Thymus (tissue), 11 donors: Measurements from ENCODE around the gene TIMM22. TPM values are rescaled to one million over a fixed set of nuclear protein-coding genes. Genes with fewer than 3 reads are reported as not detected.

Experiments
- DNase-seq, 9 donors: peaks; one replicate each; pipeline ENCODE4 v3.0.0-alpha.2; 2013; ENCODE audit warnings: low spot score in 9 of 9, low read depth in 6 of 9, missing footprints in 1 of 9
- H3K27ac ChIP-seq, 2 donors: one replicate each; pipeline ENCODE4 v1.5.1; 2013; ENCODE audit warnings: control low read depth in 1 of 2, low read depth in 1 of 2, low read length in 1 of 2, mild to moderate bottlenecking in 1 of 2, moderate library complexity in 1 of 2
- H3K27me3 ChIP-seq, 2 donors: one replicate each; pipeline ENCODE4 v1.5.1; 2013; ENCODE audit warnings: low read length in 1 of 2; ENCODE audit not compliant: control insufficient read depth in 2 of 2, insufficient read depth in 1 of 2
- H3K36me3 ChIP-seq, 2 donors: one replicate each; pipeline ENCODE4 v1.5.1; 2013; ENCODE audit warnings: low read length in 1 of 2, mild to moderate bottlenecking in 1 of 2, moderate library complexity in 1 of 2; ENCODE audit not compliant: control insufficient read depth in 2 of 2, insufficient read depth in 2 of 2
- H3K4me1 ChIP-seq, 2 donors: one replicate each; pipeline ENCODE4 v1.5.1; 2013; ENCODE audit warnings: low read length in 2 of 2; ENCODE audit not compliant: control insufficient read depth in 2 of 2, insufficient read depth in 2 of 2
- H3K4me3 ChIP-seq, 2 donors: one replicate each; pipeline ENCODE4 v1.5.1; 2013; ENCODE audit warnings: low read length in 2 of 2, control low read depth in 1 of 2, mild to moderate bottlenecking in 1 of 2
- H3K9me3 ChIP-seq, 2 donors: one replicate each; pipeline ENCODE4 v1.5.1; 2013; ENCODE audit warnings: low read length in 1 of 2, mild to moderate bottlenecking in 1 of 2; ENCODE audit not compliant: control insufficient read depth in 2 of 2, insufficient read depth in 1 of 2
- WGBS: extraction: QIAGEN DNeasy Blood & Tissue Kit; methylation state at CpG from one replicate; pipeline ENCODE4 v1.1.7; 2013; 5-methylcytosine and 5-hydroxymethylcytosine counted together
- polyA plus RNA-seq: library from polyadenylated mRNA; stranded (reverse); fragments of 200-250 nt; gene quantifications from one replicate; pipeline ENCODE4 v1.2.3, GENCODE V29; 2013
- total RNA-seq: library from RNA; stranded (reverse); fragments of 120-200 nt; gene quantifications from one replicate; pipeline ENCODE4 v1.2.4, GENCODE V29; 2013
- donor health status: healthy.

The TIMM22 gene
- total and polyA plus RNA-seq, 2 donors: 7.1 to 9.0 TPM

GRCh38 chr17:1031711-1032110, 34.8 kb downstream of the TIMM22 start:
- Histone ChIP-seq H3K4me3 (no peak overlapping the region), H3K27ac (no peak overlapping the region), H3K9me3 (peaks cover 0 to 10% of the 10 kb centered on the region in 2 donors), H3K4me1 (no peaks in the 10 kb centered on the region), H3K36me3 (peaks cover 0 to 21% of the 10 kb centered on the region in 2 donors), H3K27me3 (no peaks in the 10 kb centered on the region)
- no peak for DNase-seq
- WGBS: 77% methylated on average over 27 of the region's 35 CpGs

GRCh38 chr17:1032391-1032790, 35.5 kb downstream of the TIMM22 start:
- DNase-seq: no peak
- Histone ChIP-seq H3K4me3 (no peak overlapping the region), H3K27ac (no peak overlapping the region), H3K27me3 (no peaks in the 10 kb centered on the region), H3K36me3 (peaks cover 0 to 18% of the 10 kb centered on the region in 2 donors), H3K9me3 (peaks cover 0 to 10% of the 10 kb centered on the region in 2 donors), H3K4me1 (no peaks in the 10 kb centered on the region)
- 95% methylated on average over 27 of the region's 27 CpGs for WGBS

- Histone ChIP-seq H3K4me1 (no peaks in the 10 kb centered on the region), H3K9me3 (peaks cover 0 to 10% of the 10 kb centered on the region in 2 donors), H3K27me3 (no peaks in the 10 kb centered on the region), H3K36me3 (peaks cover 0 to 13% of the 10 kb centered on the region in 2 donors), H3K4me3 (no peak overlapping the region), H3K27ac (no peak overlapping the region)
- 78% methylated on average over 11 of the region's 11 CpGs for WGBS
- no peak for DNase-seq
Measured at GRCh38 chr17:1033503-1033902, 36.6 kb downstream of the TIMM22 start.

GRCh38 chr17:1034652-1035210, 37.8 kb downstream of the TIMM22 start:
- no peak overlapping the region for H3K27ac ChIP-seq
- peaks cover 0 to 13% of the 10 kb centered on the region in 2 donors for H3K36me3 ChIP-seq
- H3K27me3 ChIP-seq: no peaks in the 10 kb centered on the region
- no peaks in the 10 kb centered on the region for H3K4me1 ChIP-seq
- peaks cover 0 to 10% of the 10 kb centered on the region in 2 donors for H3K9me3 ChIP-seq
- no peak for DNase-seq
- H3K4me3 ChIP-seq: no peak overlapping the region
- WGBS: 97% methylated on average over 20 of the region's 20 CpGs

GRCh38 chr17:1035546-1036170, 38.7 kb downstream of the TIMM22 start:
- Histone ChIP-seq H3K36me3 (peaks cover 4 to 13% of the 10 kb centered on the region in 2 donors), H3K27ac (no peak overlapping the region), H3K4me1 (peaks cover 0 to 5% of the 10 kb centered on the region in 2 donors), H3K9me3 (peaks cover 0 to 10% of the 10 kb centered on the region in 2 donors), H3K4me3 (no peak overlapping the region), H3K27me3 (no peaks in the 10 kb centered on the region)
- DNase-seq: no peak
- WGBS: 90% methylated on average over 17 of the region's 17 CpGs

GRCh38 chr17:1036171-1036844, 39.4 kb downstream of the TIMM22 start:
- H3K27me3 ChIP-seq: no peaks in the 10 kb centered on the region
- H3K27ac ChIP-seq: no peak overlapping the region
- H3K36me3 ChIP-seq: peaks cover 4 to 13% of the 10 kb centered on the region in 2 donors
- DNase-seq: no peak
- no peak overlapping the region for H3K4me3 ChIP-seq
- H3K4me1 ChIP-seq: peaks cover 0 to 5% of the 10 kb centered on the region in 2 donors
- peaks cover 0 to 10% of the 10 kb centered on the region in 2 donors for H3K9me3 ChIP-seq
- 97% methylated on average over 24 of the region's 24 CpGs for WGBS

- 94% methylated on average over 2 of the region's 2 CpGs for WGBS
- Histone ChIP-seq H3K36me3 (peaks cover 4 to 13% of the 10 kb centered on the region in 2 donors), H3K4me3 (no peak overlapping the region), H3K27ac (no peak overlapping the region), H3K9me3 (peaks cover 0 to 10% of the 10 kb centered on the region in 2 donors), H3K4me1 (peaks cover 0 to 5% of the 10 kb centered on the region in 2 donors), H3K27me3 (no peaks in the 10 kb centered on the region)
- DNase-seq: no peak
Measured at GRCh38 chr17:1036845-1037237, 39.9 kb downstream of the TIMM22 start.

GRCh38 chr17:1037238-1037879, 40.4 kb downstream of the TIMM22 start:
- Histone ChIP-seq H3K27me3 (no peaks in the 10 kb centered on the region), H3K4me1 (peaks cover 0 to 5% of the 10 kb centered on the region in 2 donors), H3K9me3 (peaks cover 0 to 10% of the 10 kb centered on the region in 2 donors), H3K27ac (no peak overlapping the region), H3K36me3 (peaks cover 4 to 12% of the 10 kb centered on the region in 2 donors), H3K4me3 (no peak overlapping the region)
- no peak for DNase-seq
- 96% methylated on average over 19 of the region's 19 CpGs for WGBS
